ENCODE results near the gene MS4A4E.

GRCh38 chr11:60150279-60150678 lies 92.7 kb downstream of the MS4A4E start:
- TF ChIP-seq CTCF (IDR thresholded peaks at IDR 0.05; ENCODE audit: extremely low read depth in 1 of 2, insufficient read depth in 1 of 2, low read depth in 1 of 2, low read length in 2 of 2) (no peak), EZH2 (IDR thresholded peaks at IDR 0.05; ENCODE audit: borderline replicate concordance, low read depth, low read length, severe bottlenecking) (no peak), POLR2AphosphoS5 (IDR thresholded peaks at IDR 0.05; ENCODE audit: insufficient read depth, low read depth, low read length) (no peak), FOS (IDR thresholded peaks at IDR 0.05; ENCODE audit: borderline replicate concordance, insufficient read depth, low read length) (no peak), MYC (IDR thresholded peaks at IDR 0.05; ENCODE audit: low read depth, low read length) (no peak)

All from endothelial cell of umbilical vein (primary cell).